Fibroblast of the conjunctiva (primary cell): Measurements from ENCODE around the gene DUSP16.

ENCODE experiments used
- DNase-seq: peaks from one replicate; pipeline ENCODE4 v3.0.0-alpha.2; 2010; ENCODE audit warnings: low read depth

Gene DUSP16

GRCh38 chr12:12440784-12441428 is 121.8 kb downstream of the DUSP16 start:
- no peak for DNase-seq

- no peak for DNase-seq
These were observed 123.0 kb downstream of the DUSP16 start for GRCh38 chr12:12439636-12440035.

DNA sequence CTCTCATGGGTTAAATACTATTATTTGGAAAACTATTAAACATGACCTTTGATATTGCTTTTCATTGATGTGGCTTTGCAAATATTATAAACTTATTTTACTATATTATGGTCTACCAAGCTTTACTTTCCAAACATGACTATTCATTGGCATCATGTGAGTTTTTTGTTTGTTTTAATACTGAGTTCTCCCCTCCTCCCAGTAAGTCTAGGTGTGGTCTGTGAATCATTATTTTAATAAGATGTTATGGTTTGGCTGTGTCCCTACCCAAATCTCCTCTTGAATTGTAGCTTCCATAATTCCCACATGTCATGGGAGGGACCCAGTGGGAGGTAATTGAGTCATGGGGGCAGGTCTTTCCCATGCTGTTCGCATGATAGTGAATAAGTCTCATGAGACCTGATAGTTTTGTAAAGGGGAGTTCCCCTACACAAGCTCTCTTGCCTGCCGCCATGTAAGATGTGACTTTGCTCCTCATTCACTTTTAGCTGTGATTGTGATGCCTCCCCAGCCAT is 125.8 kb downstream of the DUSP16 start:
- no peak for DNase-seq

GRCh38 chr12:12433203-12433731 is 129.4 kb downstream of the DUSP16 start:
- DNase-seq: no peak

GRCh38 chr12:12432364-12432763 is 130.3 kb downstream of the DUSP16 start:
- DNase-seq: peak; percentile 56

DNA sequence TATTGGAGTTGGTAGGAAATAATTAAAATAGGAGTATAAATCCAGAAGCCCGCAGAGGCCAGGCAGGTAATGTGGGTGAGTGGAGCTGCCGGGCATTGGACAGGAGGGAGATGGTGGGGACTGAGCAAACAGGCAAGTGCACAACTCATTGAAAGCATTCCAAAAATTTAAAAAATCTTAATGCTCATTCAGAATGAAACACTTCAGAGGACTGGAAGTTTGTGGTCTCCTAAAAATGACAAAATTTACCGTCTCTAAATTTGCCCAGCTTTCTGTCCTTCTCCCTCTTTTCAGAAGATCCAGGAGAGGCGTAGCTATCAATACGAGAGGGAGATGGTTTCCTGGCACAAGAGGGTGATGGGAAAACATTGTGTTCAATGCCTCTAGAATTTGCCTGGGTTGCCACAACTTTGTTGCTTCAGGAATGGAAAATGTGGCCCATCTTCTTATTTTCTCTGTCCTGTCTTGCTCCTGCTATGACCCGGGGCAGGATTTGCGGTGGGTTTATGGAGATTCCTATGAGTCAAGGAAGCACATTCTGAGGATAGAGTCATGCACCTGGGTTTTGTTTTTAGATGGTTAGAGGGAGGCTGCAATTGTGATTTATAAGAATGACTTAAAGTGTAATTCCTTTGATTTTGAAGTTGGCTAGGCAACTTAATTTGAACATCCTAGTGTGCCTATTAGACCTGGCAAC is 133.6 kb downstream of the DUSP16 start:
- no peak for DNase-seq

- no peak for DNase-seq
These were observed 134.6 kb downstream of the DUSP16 start for GRCh38 chr12:12428047-12428446.

- DNase-seq: no peak
These were observed 135.1 kb downstream of the DUSP16 start for GRCh38 chr12:12427568-12427967.

DNA sequence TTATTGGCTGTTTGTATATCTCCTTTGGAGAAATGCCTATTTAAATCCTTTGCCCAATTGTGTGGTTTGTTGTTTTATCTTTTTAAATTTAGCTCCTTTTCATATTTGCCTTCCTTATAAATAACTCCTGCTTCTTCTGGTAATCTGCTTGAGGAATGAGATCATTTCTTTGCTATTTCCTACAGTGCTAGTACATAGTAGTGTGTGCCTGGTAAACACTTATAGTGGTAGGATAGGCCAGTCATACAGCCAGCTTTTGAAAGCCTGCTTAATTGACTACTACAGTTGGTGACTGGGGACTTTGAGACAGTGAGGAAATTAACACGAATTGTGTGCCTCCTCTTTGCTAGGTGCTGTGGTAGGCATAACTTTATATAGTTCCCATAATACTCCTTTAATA is 137.0 kb downstream of the DUSP16 start:
- no peak for DNase-seq

DNA sequence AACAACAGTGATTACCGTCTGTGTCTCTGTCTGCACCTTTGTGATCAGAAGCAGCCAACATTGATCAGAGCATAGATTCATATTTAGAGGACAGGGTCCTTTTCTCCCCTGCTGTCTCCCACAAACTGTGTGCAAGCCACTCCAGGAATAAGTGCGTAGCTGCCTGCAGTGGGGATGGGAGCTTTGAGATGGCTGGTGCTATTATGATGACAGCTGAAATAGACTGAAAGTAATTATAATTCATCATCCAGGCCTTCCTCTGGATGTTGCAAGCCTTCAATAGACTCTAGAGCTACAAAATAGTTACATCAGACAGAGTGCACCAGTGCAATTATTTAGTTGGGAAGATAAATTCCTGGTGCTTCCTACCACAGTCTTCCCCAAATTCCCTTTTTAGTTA is 137.7 kb downstream of the DUSP16 start:
- DNase-seq: no peak
